Neural cell (in vitro differentiated cells): ENCODE results near the gene ZBTB5.

Source experiments
- CTCF ChIP-seq: fragments of 450-650 bp; IDR thresholded peaks from 2 replicates; pipeline ENCODE4 v1.5.1; 2014; ENCODE audit warnings: antibody characterized with exemption, mild to moderate bottlenecking, moderate library complexity; ENCODE audit not compliant: poor library complexity, severe bottlenecking
- EP300 ChIP-seq: fragments of 450-650 bp; conservative IDR thresholded peaks from 2 replicates; pipeline ENCODE4 v1.6.1; 2014; ENCODE audit warnings: antibody characterized with exemption, mild to moderate bottlenecking, moderate library complexity; ENCODE audit not compliant: poor library complexity, severe bottlenecking
- EZH2 ChIP-seq: fragments of 200-600, 300-800 bp; shearing (Covaris generic), sonication (generic); IDR thresholded peaks from 2 replicates; pipeline ENCODE4 v1.6.1; 2014; ENCODE audit warnings: antibody characterized with exemption, low read length, borderline replicate concordance, mild to moderate bottlenecking; ENCODE audit not compliant: insufficient read depth, poor library complexity, severe bottlenecking
- MXI1 ChIP-seq: fragments of 450-650 bp; conservative IDR thresholded peaks from 2 replicates; pipeline ENCODE4 v1.6.1; 2014; ENCODE audit warnings: antibody characterized with exemption, mild to moderate bottlenecking; ENCODE audit not compliant: poor library complexity, severe bottlenecking
- POLR2AphosphoS5 ChIP-seq: IDR thresholded peaks from 2 replicates; pipeline ENCODE4 v1.6.1; 2012
- RAD21 ChIP-seq: fragments of 450-650 bp; conservative IDR thresholded peaks from 2 replicates; pipeline ENCODE4 v1.6.1; 2014; ENCODE audit warnings: antibody characterized with exemption, mild to moderate bottlenecking, moderate library complexity
- REST ChIP-seq: IDR thresholded peaks from 2 replicates; pipeline ENCODE4 v1.6.1; 2012; ENCODE audit warnings: borderline replicate concordance

GRCh38 chr9:37511016-37512010 is 46.1 kb upstream of the ZBTB5 start:
- TF ChIP-seq CTCF = no peak
- TF ChIP-seq EZH2 = no peak
- no peak for TF ChIP-seq EP300
- TF ChIP-seq REST = no peak
- TF ChIP-seq MXI1 = no peak
- no peak for TF ChIP-seq POLR2AphosphoS5
- no peak for TF ChIP-seq RAD21
